Neural cell (in vitro differentiated cells): Measurements from ENCODE around the gene TAP1. TPM values are rescaled to one million over a fixed set of nuclear protein-coding genes. Genes with fewer than 3 reads are reported as not detected.
"Not testable (repeated sequence)": the region's sequence is repeated elsewhere in the genome, so short reads cannot be mapped to it uniquely, and the experiment has no call there.

ENCODE experiments used
- H2AFZ ChIP-seq: fragments of 200-600, 300-800 bp; sonication (generic), shearing (Covaris generic); 2 replicates; pipeline ENCODE4 v1.6.0; 2014; ENCODE audit warnings: low read depth, mild to moderate bottlenecking, antibody characterized with exemption, low read length, moderate library complexity
- H3F3A ChIP-seq: fragments of 200-600 bp; shearing (Covaris generic); 2 replicates; pipeline ENCODE4 v1.6.1; 2016; ENCODE audit warnings: mild to moderate bottlenecking, moderate library complexity, mixed read lengths, antibody characterized with exemption, low read length; ENCODE audit not compliant: insufficient read depth, poor library complexity, severe bottlenecking
- H3K27ac ChIP-seq: fragments of 200-600, 300-800 bp; sonication (generic), shearing (Covaris generic); 2 replicates; pipeline ENCODE4 v1.5.1; 2014; ENCODE audit warnings: mild to moderate bottlenecking, low read length, moderate library complexity
- H3K27me3 ChIP-seq: fragments of 300-800, 200-600 bp; sonication (generic), shearing (Covaris generic); 2 replicates; pipeline ENCODE4 v1.6.0; 2014; ENCODE audit warnings: mild to moderate bottlenecking, low read depth, low read length, moderate library complexity; ENCODE audit not compliant: insufficient read depth
- H3K36me3 ChIP-seq: fragments of 300-800, 200-600 bp; sonication (generic), shearing (Covaris generic); 2 replicates; pipeline ENCODE4 v1.5.1; 2014; ENCODE audit warnings: mild to moderate bottlenecking, antibody characterized with exemption, low read length, moderate library complexity; ENCODE audit not compliant: insufficient read depth
- H3K4me2 ChIP-seq: fragments of 300-800, 200-600 bp; sonication (generic), shearing (Covaris generic); 2 replicates; pipeline ENCODE4 v1.6.0; 2014; ENCODE audit warnings: mild to moderate bottlenecking, low read length
- H3K4me3 ChIP-seq: fragments of 300-800, 200-600 bp; sonication (generic), shearing (Covaris generic); 2 replicates; pipeline ENCODE4 v1.5.1; 2014; ENCODE audit warnings: mild to moderate bottlenecking, low read length, moderate library complexity
- H3K79me2 ChIP-seq: fragments of 200-600 bp; shearing (Covaris generic); replicated peaks from 2 replicates; pipeline ENCODE4 v1.6.0; 2014; ENCODE audit warnings: mild to moderate bottlenecking, low read length, moderate library complexity; ENCODE audit not compliant: insufficient read depth
- H3K9ac ChIP-seq: fragments of 300-800, 200-600 bp; sonication (generic), shearing (Covaris generic); 2 replicates; pipeline ENCODE4 v1.6.1; 2016; ENCODE audit warnings: mild to moderate bottlenecking, low read length, mixed read lengths
- H3K9me2 ChIP-seq: fragments of 200-600 bp; shearing (Covaris generic); 2 replicates; pipeline ENCODE4 v1.6.1; 2016; ENCODE audit warnings: mild to moderate bottlenecking, low read length, mixed read lengths; ENCODE audit not compliant: insufficient read depth
- H3K9me3 ChIP-seq: fragments of 200-600, 300-800 bp; sonication (generic), shearing (Covaris generic); 2 replicates; pipeline ENCODE4 v1.6.1; 2016; ENCODE audit warnings: mild to moderate bottlenecking, mixed run types, low read length, moderate library complexity, mixed read lengths
- H4K20me1 ChIP-seq: fragments of 200-600 bp; shearing (Covaris generic); 2 replicates; pipeline ENCODE4 v1.6.1; 2016; ENCODE audit warnings: mild to moderate bottlenecking, mixed run types; ENCODE audit not compliant: insufficient read depth
- EP300 ChIP-seq: fragments of 450-650 bp; conservative IDR thresholded peaks from 2 replicates; pipeline ENCODE4 v1.6.1; 2014; ENCODE audit warnings: antibody characterized with exemption, mild to moderate bottlenecking, moderate library complexity; ENCODE audit not compliant: poor library complexity, severe bottlenecking
- EZH2 ChIP-seq: fragments of 200-600, 300-800 bp; shearing (Covaris generic), sonication (generic); IDR thresholded peaks from 2 replicates; pipeline ENCODE4 v1.6.1; 2014; ENCODE audit warnings: antibody characterized with exemption, low read length, borderline replicate concordance, mild to moderate bottlenecking; ENCODE audit not compliant: insufficient read depth, poor library complexity, severe bottlenecking
- MXI1 ChIP-seq: fragments of 450-650 bp; conservative IDR thresholded peaks from 2 replicates; pipeline ENCODE4 v1.6.1; 2014; ENCODE audit warnings: antibody characterized with exemption, mild to moderate bottlenecking; ENCODE audit not compliant: poor library complexity, severe bottlenecking
- POLR2AphosphoS5 ChIP-seq: IDR thresholded peaks from 2 replicates; pipeline ENCODE4 v1.6.1; 2012
- RAD21 ChIP-seq: fragments of 450-650 bp; conservative IDR thresholded peaks from 2 replicates; pipeline ENCODE4 v1.6.1; 2014; ENCODE audit warnings: antibody characterized with exemption, mild to moderate bottlenecking, moderate library complexity
- SMC3 ChIP-seq: fragments of 450-650 bp; conservative IDR thresholded peaks from 2 replicates; pipeline ENCODE4 v1.6.1; 2014; ENCODE audit warnings: antibody characterized with exemption, mild to moderate bottlenecking, moderate library complexity; ENCODE audit not compliant: poor library complexity
- TAF1 ChIP-seq: IDR thresholded peaks from 2 replicates; pipeline ENCODE4 v1.6.1; 2012; ENCODE audit warnings: low read depth
- polyA plus RNA-seq: library from polyadenylated mRNA; depleted of rRNA; stranded (reverse); fragments of >200 nt; gene quantifications from 2 replicates; pipeline ENCODE4 v1.2.3, GENCODE V29; 2014
- TF ChIP-seq, protein P1 (sequence below): IDR thresholded peaks from 2 replicates; pipeline ENCODE4 v1.6.1; 2012; ENCODE audit warnings: borderline replicate concordance
- TF ChIP-seq, protein P2 (sequence below): fragments of 450-650 bp; IDR thresholded peaks from 2 replicates; pipeline ENCODE4 v1.5.1; 2014; ENCODE audit warnings: antibody characterized with exemption, mild to moderate bottlenecking, moderate library complexity; ENCODE audit not compliant: poor library complexity, severe bottlenecking

Gene TAP1
- polyA plus RNA-seq, 1 donor from 2014 or later = not detected

DNA sequence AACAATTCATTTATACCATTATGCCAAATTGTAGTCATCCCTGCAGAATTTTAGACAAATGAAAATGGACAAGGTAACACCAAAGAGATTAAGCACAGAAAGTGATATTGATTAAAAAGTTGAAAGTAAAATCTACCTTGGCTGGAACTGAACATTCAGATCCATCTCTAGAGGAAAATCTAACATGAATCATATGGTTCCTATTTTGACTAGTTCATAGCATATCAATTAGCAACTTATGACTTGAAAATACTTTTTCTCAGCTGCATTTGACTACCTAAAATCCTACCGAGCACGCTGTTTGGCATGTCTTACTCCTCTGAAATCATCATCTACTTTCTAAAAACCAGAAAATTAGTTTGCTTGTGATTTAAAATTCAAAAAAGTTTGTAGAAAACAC, 23.1 kb upstream of the TAP1 start:
- Histone ChIP-seq H2AFZ (no peak overlapping the region), H3K9me2 (no peaks in the 10 kb centered on the region), H4K20me1 (no peaks in the 10 kb centered on the region), H3K36me3 (no peaks in the 10 kb centered on the region), H3K79me2 (no peaks in the 10 kb centered on the region), H3K27ac (no peak overlapping the region), H3K4me2 (no peak overlapping the region), H3K27me3 (no peaks in the 10 kb centered on the region), H3K4me3 (no peak overlapping the region), H3F3A (no peaks in the 10 kb centered on the region), H3K9me3 (no peaks in the 10 kb centered on the region), H3K9ac (no peak overlapping the region)
- no peak for TF ChIP-seq POLR2AphosphoS5
- no peak for TF ChIP-seq TAF1
- no peak for TF ChIP-seq MXI1
- no peak for TF ChIP-seq EP300
- no peak for TF ChIP-seq EZH2
- TF ChIP-seq, protein P1, sequence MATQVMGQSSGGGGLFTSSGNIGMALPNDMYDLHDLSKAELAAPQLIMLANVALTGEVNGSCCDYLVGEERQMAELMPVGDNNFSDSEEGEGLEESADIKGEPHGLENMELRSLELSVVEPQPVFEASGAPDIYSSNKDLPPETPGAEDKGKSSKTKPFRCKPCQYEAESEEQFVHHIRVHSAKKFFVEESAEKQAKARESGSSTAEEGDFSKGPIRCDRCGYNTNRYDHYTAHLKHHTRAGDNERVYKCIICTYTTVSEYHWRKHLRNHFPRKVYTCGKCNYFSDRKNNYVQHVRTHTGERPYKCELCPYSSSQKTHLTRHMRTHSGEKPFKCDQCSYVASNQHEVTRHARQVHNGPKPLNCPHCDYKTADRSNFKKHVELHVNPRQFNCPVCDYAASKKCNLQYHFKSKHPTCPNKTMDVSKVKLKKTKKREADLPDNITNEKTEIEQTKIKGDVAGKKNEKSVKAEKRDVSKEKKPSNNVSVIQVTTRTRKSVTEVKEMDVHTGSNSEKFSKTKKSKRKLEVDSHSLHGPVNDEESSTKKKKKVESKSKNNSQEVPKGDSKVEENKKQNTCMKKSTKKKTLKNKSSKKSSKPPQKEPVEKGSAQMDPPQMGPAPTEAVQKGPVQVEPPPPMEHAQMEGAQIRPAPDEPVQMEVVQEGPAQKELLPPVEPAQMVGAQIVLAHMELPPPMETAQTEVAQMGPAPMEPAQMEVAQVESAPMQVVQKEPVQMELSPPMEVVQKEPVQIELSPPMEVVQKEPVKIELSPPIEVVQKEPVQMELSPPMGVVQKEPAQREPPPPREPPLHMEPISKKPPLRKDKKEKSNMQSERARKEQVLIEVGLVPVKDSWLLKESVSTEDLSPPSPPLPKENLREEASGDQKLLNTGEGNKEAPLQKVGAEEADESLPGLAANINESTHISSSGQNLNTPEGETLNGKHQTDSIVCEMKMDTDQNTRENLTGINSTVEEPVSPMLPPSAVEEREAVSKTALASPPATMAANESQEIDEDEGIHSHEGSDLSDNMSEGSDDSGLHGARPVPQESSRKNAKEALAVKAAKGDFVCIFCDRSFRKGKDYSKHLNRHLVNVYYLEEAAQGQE = no peak
- no peak for TF ChIP-seq SMC3
- TF ChIP-seq, protein P2, sequence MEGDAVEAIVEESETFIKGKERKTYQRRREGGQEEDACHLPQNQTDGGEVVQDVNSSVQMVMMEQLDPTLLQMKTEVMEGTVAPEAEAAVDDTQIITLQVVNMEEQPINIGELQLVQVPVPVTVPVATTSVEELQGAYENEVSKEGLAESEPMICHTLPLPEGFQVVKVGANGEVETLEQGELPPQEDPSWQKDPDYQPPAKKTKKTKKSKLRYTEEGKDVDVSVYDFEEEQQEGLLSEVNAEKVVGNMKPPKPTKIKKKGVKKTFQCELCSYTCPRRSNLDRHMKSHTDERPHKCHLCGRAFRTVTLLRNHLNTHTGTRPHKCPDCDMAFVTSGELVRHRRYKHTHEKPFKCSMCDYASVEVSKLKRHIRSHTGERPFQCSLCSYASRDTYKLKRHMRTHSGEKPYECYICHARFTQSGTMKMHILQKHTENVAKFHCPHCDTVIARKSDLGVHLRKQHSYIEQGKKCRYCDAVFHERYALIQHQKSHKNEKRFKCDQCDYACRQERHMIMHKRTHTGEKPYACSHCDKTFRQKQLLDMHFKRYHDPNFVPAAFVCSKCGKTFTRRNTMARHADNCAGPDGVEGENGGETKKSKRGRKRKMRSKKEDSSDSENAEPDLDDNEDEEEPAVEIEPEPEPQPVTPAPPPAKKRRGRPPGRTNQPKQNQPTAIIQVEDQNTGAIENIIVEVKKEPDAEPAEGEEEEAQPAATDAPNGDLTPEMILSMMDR = no peak
- no peak for TF ChIP-seq RAD21

DNA sequence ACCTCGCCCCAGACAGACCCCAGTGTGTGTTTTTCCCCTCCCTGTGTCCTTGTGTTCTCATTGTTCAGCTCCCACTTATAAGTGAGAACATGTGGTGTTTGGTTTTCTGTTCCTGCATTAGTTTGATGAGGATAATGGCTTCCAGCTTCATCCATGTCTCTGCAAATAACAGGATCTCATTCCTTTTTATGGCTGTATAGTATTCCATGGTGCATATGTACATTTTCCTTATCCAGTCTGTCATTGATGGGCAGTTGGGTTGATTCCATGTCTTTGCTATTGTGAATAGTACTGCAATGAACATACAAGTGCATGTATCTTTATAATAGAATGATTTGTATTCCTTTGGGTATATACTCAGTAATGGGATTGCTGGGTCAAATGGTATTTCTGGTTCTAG, 20.4 kb upstream of the TAP1 start:
- H2AFZ ChIP-seq, H3K79me2 ChIP-seq, H3K9me3 ChIP-seq, H3K4me2 ChIP-seq, H3F3A ChIP-seq, H4K20me1 ChIP-seq, H3K27ac ChIP-seq, H3K36me3 ChIP-seq, H3K4me3 ChIP-seq, H3K9me2 ChIP-seq, H3K27me3 ChIP-seq, H3K9ac ChIP-seq: not testable (repeated sequence)

DNA sequence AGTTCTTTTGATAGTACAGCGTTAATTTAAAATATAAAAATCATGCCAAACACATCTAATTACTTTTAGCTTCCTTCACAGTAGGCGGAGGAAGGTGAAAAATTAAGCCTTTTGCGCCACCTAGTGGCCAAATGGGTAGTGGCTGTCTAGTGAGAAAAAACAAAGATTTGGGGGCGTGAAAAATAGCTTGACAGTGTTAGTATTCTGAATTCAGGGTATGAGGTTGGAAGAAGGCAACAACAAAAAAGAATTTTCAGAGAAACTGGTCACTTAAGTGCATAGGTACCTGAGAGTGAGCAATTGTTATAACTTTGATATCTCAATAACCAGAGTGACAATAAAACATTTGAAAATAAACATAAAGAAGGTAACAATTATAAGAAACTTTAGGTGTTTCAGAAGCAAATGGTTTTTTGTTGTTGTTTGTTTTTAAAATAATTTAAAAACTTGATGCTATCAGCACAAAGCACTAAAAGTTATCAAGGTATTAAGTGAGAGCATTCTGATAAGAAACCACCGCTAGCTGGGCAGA, 14.8 kb upstream of the TAP1 start:
- H3K79me2 ChIP-seq = no peaks in the 10 kb centered on the region
- no peaks in the 10 kb centered on the region for H3K27me3 ChIP-seq
- TF ChIP-seq EP300 = no peak
- TF ChIP-seq, protein P1 = no peak
- peak; percentile 88 for TF ChIP-seq RAD21
- no peak for TF ChIP-seq MXI1
- no peak for TF ChIP-seq POLR2AphosphoS5
- TF ChIP-seq TAF1 = no peak
- TF ChIP-seq SMC3 = peak; percentile 89
- TF ChIP-seq EZH2 = no peak
- TF ChIP-seq, protein P2 = peak; percentile 92
- no peaks in the 10 kb centered on the region for H3K9me2 ChIP-seq
- no peak overlapping the region for H2AFZ ChIP-seq
- H3K9me3 ChIP-seq = no peaks in the 10 kb centered on the region
- H4K20me1 ChIP-seq = no peaks in the 10 kb centered on the region
- no peaks in the 10 kb centered on the region for H3K36me3 ChIP-seq
- H3K4me2 ChIP-seq = no peak overlapping the region
- no peak overlapping the region for H3K9ac ChIP-seq
- H3F3A ChIP-seq = no peaks in the 10 kb centered on the region
- H3K4me3 ChIP-seq = no peak overlapping the region
- H3K27ac ChIP-seq = no peak overlapping the region
